Nephron progenitor cell (in vitro differentiated cells): ENCODE measurements around the gene MS4A18.

Experiments
- DNase-seq: peaks from one replicate; pipeline ENCODE4 v3.0.0; 2021
- H3K27ac Mint-ChIP-seq: 2 replicates; pipeline ENCODE4 v1.8.0; 2021; ENCODE audit warnings: mild to moderate bottlenecking, moderate library complexity, mixed read lengths
- H3K27me3 Mint-ChIP-seq: 2 replicates; pipeline ENCODE4 v1.8.0; 2021; ENCODE audit warnings: mild to moderate bottlenecking, low read depth, mixed read lengths; ENCODE audit not compliant: poor library complexity
- H3K36me3 Mint-ChIP-seq: 2 replicates; pipeline ENCODE4 v1.8.0; 2021; ENCODE audit warnings: low read depth, mixed read lengths
- H3K4me1 Mint-ChIP-seq: 2 replicates; pipeline ENCODE4 v1.8.0; 2021; ENCODE audit warnings: mixed read lengths
- H3K4me3 Mint-ChIP-seq: 2 replicates; pipeline ENCODE4 v1.8.0; 2021; ENCODE audit warnings: mild to moderate bottlenecking, moderate library complexity, mixed read lengths
- H3K9me3 Mint-ChIP-seq: 2 replicates; pipeline ENCODE4 v1.8.0; 2021; ENCODE audit warnings: mild to moderate bottlenecking, moderate library complexity, mixed read lengths
- CTCF ChIP-seq: fragments of 200-600 bp; sonication (generic); IDR thresholded peaks from 2 replicates; pipeline ENCODE4 v1.5.0; 2021; ENCODE audit warnings: antibody characterized with exemption

MS4A18 gene

DNA sequence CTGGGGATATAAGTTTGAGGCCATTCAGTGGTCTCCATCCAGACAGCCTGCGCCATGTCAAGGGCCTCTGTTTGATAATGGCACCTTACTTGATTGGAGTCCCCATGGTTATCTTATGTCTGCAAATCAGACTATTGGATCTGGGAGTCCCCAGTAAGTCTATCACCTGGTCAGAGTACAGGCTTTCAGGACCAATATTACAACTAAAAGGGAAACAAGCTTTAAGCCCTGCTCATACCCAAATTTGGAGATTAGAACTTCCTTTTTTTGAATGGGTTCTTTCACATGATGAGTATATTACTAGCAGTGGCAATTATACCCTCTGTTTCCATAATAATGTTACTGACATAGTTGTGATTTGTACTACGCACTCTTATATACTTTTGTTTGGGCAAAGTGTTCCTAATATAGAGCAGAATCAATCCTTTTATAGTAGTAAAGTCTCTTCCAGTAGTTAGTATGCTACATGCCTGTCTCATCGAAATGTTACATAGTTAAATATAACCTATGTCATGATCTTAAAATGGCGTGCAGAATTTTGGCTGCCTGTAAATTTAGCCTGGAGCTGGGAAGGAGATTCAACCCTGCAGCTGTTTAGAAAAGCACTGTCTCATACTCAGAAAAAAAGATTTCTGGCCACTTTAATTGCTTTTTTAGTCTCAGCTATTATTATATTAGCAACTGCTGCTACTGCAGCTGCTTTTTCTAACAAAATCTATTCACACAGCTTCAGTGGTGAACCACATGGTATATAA is 37.1 kb downstream of the MS4A18 start:
- no peaks in the 10 kb centered on the region for H3K36me3 Mint-ChIP-seq
- no peak overlapping the region for H3K4me3 Mint-ChIP-seq
- peaks cover 28% of the 10 kb centered on the region for H3K27me3 Mint-ChIP-seq
- no peak overlapping the region for H3K27ac Mint-ChIP-seq
- H3K4me1 Mint-ChIP-seq = peaks cover 16% of the 10 kb centered on the region
- H3K9me3 Mint-ChIP-seq = peaks cover 9% of the 10 kb centered on the region
- no peak for TF ChIP-seq CTCF
- DNase-seq = no peak

GRCh38 chr11:60762851-60763691 is 38.6 kb downstream of the MS4A18 start:
- H3K4me3 Mint-ChIP-seq = no peak overlapping the region
- H3K9me3 Mint-ChIP-seq = no peaks in the 10 kb centered on the region
- H3K27ac Mint-ChIP-seq = no peak overlapping the region
- H3K4me1 Mint-ChIP-seq = peaks cover 20% of the 10 kb centered on the region
- no peak for DNase-seq
- H3K27me3 Mint-ChIP-seq = peaks cover 23% of the 10 kb centered on the region
- peak; percentile 50 for TF ChIP-seq CTCF
- H3K36me3 Mint-ChIP-seq = no peaks in the 10 kb centered on the region

- Mint-ChIP-seq H3K4me3 (no peak overlapping the region), H3K27me3 (peaks cover 26% of the 10 kb centered on the region), H3K27ac (no peak overlapping the region), H3K9me3 (no peaks in the 10 kb centered on the region), H3K36me3 (no peaks in the 10 kb centered on the region), H3K4me1 (peaks cover 20% of the 10 kb centered on the region)
- TF ChIP-seq CTCF = no peak
- no peak for DNase-seq
Observed at GRCh38 chr11:60763692-60764369, 39.3 kb downstream of the MS4A18 start.

DNA sequence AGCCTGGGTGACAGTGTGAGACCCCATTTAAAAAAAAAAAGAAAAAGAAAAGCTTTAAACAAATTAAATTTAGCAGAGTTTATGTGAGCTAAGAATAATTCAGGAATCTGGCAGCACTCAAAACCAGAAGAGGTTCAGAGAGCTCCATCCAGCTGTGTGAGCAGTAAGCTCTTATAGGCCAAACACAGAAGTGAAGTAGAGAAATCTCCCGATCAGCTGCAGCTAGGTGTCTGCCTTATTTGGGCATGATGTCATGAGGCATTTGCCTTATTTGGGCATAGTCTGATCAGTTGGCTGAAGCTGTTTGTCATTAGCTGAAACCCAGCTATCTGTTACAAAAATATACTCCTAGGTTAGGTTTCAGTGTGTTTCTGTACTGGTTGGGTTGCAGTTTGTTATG is 40.4 kb downstream of the MS4A18 start:
- H3K27ac Mint-ChIP-seq = no peak overlapping the region
- peaks cover 20% of the 10 kb centered on the region for H3K4me1 Mint-ChIP-seq
- no peak overlapping the region for H3K4me3 Mint-ChIP-seq
- H3K36me3 Mint-ChIP-seq = no peaks in the 10 kb centered on the region
- H3K27me3 Mint-ChIP-seq = peaks cover 20% of the 10 kb centered on the region
- TF ChIP-seq CTCF = no peak
- no peak for DNase-seq
- H3K9me3 Mint-ChIP-seq = no peaks in the 10 kb centered on the region

DNA sequence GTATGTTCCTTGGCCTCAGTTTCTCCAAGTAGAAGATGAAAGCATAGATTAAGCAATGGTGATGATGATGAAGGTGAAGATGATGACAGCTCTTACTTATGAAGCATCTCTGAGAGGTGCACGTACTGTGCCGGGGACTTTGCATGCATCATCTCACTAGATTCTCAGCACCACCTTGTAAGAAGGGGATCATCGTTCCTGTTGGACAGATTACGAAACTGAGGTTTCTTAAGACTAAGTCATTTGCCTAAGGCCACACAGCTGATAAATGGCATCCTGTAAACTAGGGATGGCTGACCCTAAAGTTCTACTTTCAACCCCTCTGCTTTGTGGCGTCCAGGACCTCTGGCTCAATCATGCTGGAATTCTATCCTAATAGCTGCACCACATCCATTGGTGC is 40.8 kb downstream of the MS4A18 start:
- no peak for TF ChIP-seq CTCF
- Mint-ChIP-seq H3K9me3 (no peaks in the 10 kb centered on the region), H3K36me3 (no peaks in the 10 kb centered on the region), H3K4me3 (no peak overlapping the region), H3K27ac (no peak overlapping the region), H3K27me3 (peaks cover 17% of the 10 kb centered on the region), H3K4me1 (peaks cover 20% of the 10 kb centered on the region)
- DNase-seq = no peak
